SK-N-SH (cell line): ENCODE data around the gene ITGAE.

ENCODE experiments used
- CTCF ChIP-seq: fragments of 200-600 bp; sonication (generic); IDR thresholded peaks from 2 replicates; pipeline ENCODE4 v1.6.1; 2017; ENCODE audit warnings: antibody characterized with exemption, mild to moderate bottlenecking, moderate library complexity
- EZH2phosphoT487 ChIP-seq: fragments of 200-600 bp; sonication (generic); IDR thresholded peaks from 2 replicates; pipeline ENCODE4 v1.6.1; 2017; ENCODE audit warnings: low read depth, mixed run types, mild to moderate bottlenecking, antibody characterized with exemption, moderate library complexity, borderline replicate concordance
- FOSL2 ChIP-seq: IDR thresholded peaks from 2 replicates; pipeline ENCODE4 v1.4.0; 2012; ENCODE audit warnings: low read depth, mild to moderate bottlenecking, moderate library complexity, borderline replicate concordance
- FOXM1 ChIP-seq: IDR thresholded peaks from 2 replicates; pipeline ENCODE4 v1.4.0; 2012; ENCODE audit warnings: low read depth, mild to moderate bottlenecking
- JUND ChIP-seq: IDR thresholded peaks from 2 replicates; pipeline ENCODE4 v1.4.0; 2012
- NFIC ChIP-seq: IDR thresholded peaks from 2 replicates; pipeline ENCODE4 v1.4.0; 2012; ENCODE audit warnings: borderline replicate concordance
- POLR2AphosphoS5 ChIP-seq: IDR thresholded peaks from 2 replicates; pipeline ENCODE4 v1.6.1; 2012; ENCODE audit warnings: low read depth, low read length
- REST ChIP-seq: IDR thresholded peaks from 2 replicates; pipeline ENCODE4 v1.6.1; 2012; ENCODE audit warnings: mild to moderate bottlenecking, low read depth, low read length, moderate library complexity
- RXRA ChIP-seq: IDR thresholded peaks from 2 replicates; pipeline ENCODE4 v1.4.0; 2012; ENCODE audit warnings: low read depth, mild to moderate bottlenecking, borderline replicate concordance
- TCF12 ChIP-seq: IDR thresholded peaks from 2 replicates; pipeline ENCODE4 v1.4.0; 2012
- TEAD4 ChIP-seq: IDR thresholded peaks from 2 replicates; pipeline ENCODE4 v1.4.0; 2012; ENCODE audit warnings: mild to moderate bottlenecking, borderline replicate concordance; ENCODE audit not compliant: insufficient read depth
- USF1 ChIP-seq: IDR thresholded peaks from 2 replicates; pipeline ENCODE4 v1.4.0; 2012; ENCODE audit warnings: low read depth, borderline replicate concordance
- ZBTB33 ChIP-seq: IDR thresholded peaks from 2 replicates; pipeline ENCODE4 v1.4.0; 2012; ENCODE audit warnings: low read depth, borderline replicate concordance

GRCh38 chr17:3777366-3778120 lies 23.4 kb downstream of the ITGAE start:
- TF ChIP-seq ZBTB33: no peak
- no peak for TF ChIP-seq CTCF
- TF ChIP-seq FOXM1: no peak
- TF ChIP-seq USF1: no peak
- TF ChIP-seq RXRA: no peak
- TF ChIP-seq NFIC: no peak
- no peak for TF ChIP-seq TCF12
- TF ChIP-seq TEAD4: no peak
- no peak for TF ChIP-seq JUND
- TF ChIP-seq REST: no peak
- no peak for TF ChIP-seq POLR2AphosphoS5
- no peak for TF ChIP-seq FOSL2
- TF ChIP-seq EZH2phosphoT487: no peak
